Osteoblast (primary cell): Measurements from ENCODE around the gene UBA1. TPM values are rescaled to one million over a fixed set of nuclear protein-coding genes. Genes with fewer than 3 reads are reported as not detected.

Experiments used
- DNase-seq: peaks from one replicate; pipeline ENCODE4 v3.0.0; 2011; ENCODE audit warnings: low spot score, mixed read lengths; ENCODE audit not compliant: insufficient read length; ENCODE audit errors: missing footprints
- H2AFZ ChIP-seq: 2 replicates; pipeline ENCODE4 v1.6.0; 2011; ENCODE audit warnings: mild to moderate bottlenecking, low read length
- H3K27ac ChIP-seq: 2 replicates; pipeline ENCODE4 v1.5.1; 2011; ENCODE audit warnings: mild to moderate bottlenecking, low read depth, low read length, moderate library complexity
- H3K27me3 ChIP-seq: 2 replicates; pipeline ENCODE4 v1.6.0; 2012; ENCODE audit warnings: mild to moderate bottlenecking, control low read depth, inconsistent platforms, low read length, moderate library complexity; ENCODE audit not compliant: insufficient read depth
- H3K36me3 ChIP-seq: 2 replicates; pipeline ENCODE4 v1.5.1; 2011; ENCODE audit warnings: mild to moderate bottlenecking, low read length, control low read depth, moderate library complexity; ENCODE audit not compliant: insufficient read depth
- H3K4me1 ChIP-seq: 2 replicates; pipeline ENCODE4 v1.5.1; 2011; ENCODE audit warnings: mild to moderate bottlenecking, low read length, control low read depth, moderate library complexity; ENCODE audit not compliant: insufficient read depth
- H3K4me2 ChIP-seq: 2 replicates; pipeline ENCODE4 v1.6.0; 2011; ENCODE audit warnings: mild to moderate bottlenecking, low read length; ENCODE audit not compliant: insufficient read depth
- H3K4me3 ChIP-seq: fragments of 200-600 bp; sonication (generic); 3 replicates; pipeline ENCODE4 v1.5.1; 2012; ENCODE audit warnings: mild to moderate bottlenecking, low read length, inconsistent platforms; ENCODE audit not compliant: insufficient read depth
- H3K79me2 ChIP-seq: 2 replicates; pipeline ENCODE4 v1.6.0; 2012; ENCODE audit warnings: mild to moderate bottlenecking, low read length, control low read depth, inconsistent platforms; ENCODE audit not compliant: insufficient read depth
- H3K9me3 ChIP-seq: 2 replicates; pipeline ENCODE4 v1.5.1; 2011; ENCODE audit warnings: low read depth, low read length, control low read depth
- H4K20me1 ChIP-seq: 2 replicates; pipeline ENCODE4 v1.6.0; 2012; ENCODE audit warnings: mild to moderate bottlenecking, low read length, control low read depth; ENCODE audit not compliant: insufficient read depth
- CTCF ChIP-seq: IDR thresholded peaks from 2 replicates; pipeline ENCODE4 v1.5.1; 2011; ENCODE audit warnings: mild to moderate bottlenecking, low read depth, low read length, moderate library complexity; ENCODE audit errors: extremely low read depth
- total RNA-seq: library from RNA; depleted of rRNA; stranded (reverse); fragments of >200 nt; gene quantifications from 2 replicates; pipeline ENCODE4 v1.2.3, GENCODE V29; 2012

The UBA1 gene
- total RNA-seq, 1 donor: 142 TPM

GRCh38 chrX:47208108-47208507 is 14.5 kb downstream of the UBA1 start:
- Histone ChIP-seq H3K27me3 (no peaks in the 10 kb centered on the region), H3K36me3 (peaks cover 95% of the 10 kb centered on the region), H3K27ac (no peak overlapping the region), H3K4me1 (no peaks in the 10 kb centered on the region), H3K4me2 (no peak overlapping the region), H3K9me3 (no peaks in the 10 kb centered on the region), H4K20me1 (peaks cover 72% of the 10 kb centered on the region), H3K4me3 (no peak overlapping the region), H2AFZ (no peak overlapping the region), H3K79me2 (peaks cover under 1% of the 10 kb centered on the region)
- no peak for DNase-seq
- no peak for TF ChIP-seq CTCF

DNA sequence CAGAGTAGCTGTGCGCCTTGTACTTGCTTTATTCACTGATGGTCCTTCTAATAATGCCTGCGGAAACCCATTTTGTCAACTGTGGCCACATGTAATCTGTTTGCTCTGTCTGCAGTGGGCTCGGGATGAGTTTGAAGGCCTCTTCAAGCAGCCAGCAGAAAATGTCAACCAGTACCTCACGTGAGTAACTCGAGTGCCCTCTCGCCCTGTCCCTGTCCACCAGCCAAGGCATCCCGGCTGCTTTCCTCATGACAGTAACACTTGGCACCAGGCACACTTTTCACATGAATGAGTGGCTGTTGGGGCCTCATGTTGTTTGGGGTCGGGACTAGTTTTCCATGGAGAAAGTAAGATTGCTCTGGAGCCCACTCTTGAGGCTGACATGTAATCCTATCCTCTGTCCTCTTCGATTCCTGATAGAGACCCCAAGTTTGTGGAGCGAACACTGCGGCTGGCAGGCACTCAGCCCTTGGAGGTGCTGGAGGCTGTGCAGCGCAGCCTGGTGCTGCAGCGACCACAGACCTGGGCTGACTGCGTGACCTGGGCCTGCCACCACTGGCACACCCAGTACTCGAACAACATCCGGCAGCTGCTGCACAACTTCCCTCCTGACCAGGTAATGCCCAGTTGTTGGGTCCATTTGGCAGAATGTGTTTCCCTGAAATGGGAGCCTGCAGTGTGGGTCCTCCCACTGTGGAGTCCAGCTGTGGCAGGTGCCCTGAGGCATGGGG is 16.0 kb downstream of the UBA1 start:
- no peaks in the 10 kb centered on the region for H3K9me3 ChIP-seq
- H3K27ac ChIP-seq: no peak overlapping the region
- no peak overlapping the region for H3K4me3 ChIP-seq
- no peaks in the 10 kb centered on the region for H3K4me1 ChIP-seq
- H3K4me2 ChIP-seq: no peak overlapping the region
- H3K27me3 ChIP-seq: no peaks in the 10 kb centered on the region
- H3K36me3 ChIP-seq: peaks cover 93% of the 10 kb centered on the region
- peaks cover 69% of the 10 kb centered on the region for H4K20me1 ChIP-seq
- no peak overlapping the region for H2AFZ ChIP-seq
- no peak for TF ChIP-seq CTCF
- peak; percentile 63 for DNase-seq
- H3K79me2 ChIP-seq: no peaks in the 10 kb centered on the region

DNA sequence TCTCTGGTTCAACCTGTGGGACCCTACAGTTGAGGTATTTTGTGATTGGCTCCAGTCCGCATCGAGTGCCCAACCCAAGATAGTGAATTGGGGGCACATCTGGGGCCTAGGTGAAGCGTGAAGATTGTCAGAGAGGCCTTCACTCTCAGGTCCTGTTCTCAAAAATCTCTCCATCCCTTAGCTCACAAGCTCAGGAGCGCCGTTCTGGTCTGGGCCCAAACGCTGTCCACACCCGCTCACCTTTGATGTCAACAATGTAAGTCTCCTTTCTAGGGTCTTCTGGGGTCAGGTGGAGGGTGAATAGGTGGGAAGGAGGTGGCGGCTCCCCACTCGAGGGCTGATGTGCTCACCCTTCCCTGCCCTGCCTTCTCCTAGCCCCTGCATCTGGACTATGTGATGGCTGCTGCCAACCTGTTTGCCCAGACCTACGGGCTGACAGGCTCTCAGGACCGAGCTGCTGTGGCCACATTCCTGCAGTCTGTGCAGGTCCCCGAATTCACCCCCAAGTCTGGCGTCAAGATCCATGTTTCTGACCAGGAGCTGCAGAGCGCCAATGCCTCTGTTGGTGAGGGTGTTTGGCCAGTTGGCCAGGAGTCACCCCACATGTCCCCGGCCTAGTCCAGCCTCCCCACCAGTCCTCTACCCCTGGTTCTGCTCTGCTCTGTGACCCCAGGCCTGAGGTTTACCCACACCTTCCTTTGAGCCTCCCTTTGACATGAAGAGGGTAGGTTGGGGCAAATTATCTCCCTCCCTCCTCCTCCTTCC is 17.2 kb downstream of the UBA1 start:
- Histone ChIP-seq H4K20me1 (peaks cover 71% of the 10 kb centered on the region), H3K36me3 (peaks cover 95% of the 10 kb centered on the region), H3K4me2 (no peak overlapping the region), H3K4me3 (no peak overlapping the region), H3K9me3 (no peaks in the 10 kb centered on the region), H3K4me1 (no peaks in the 10 kb centered on the region), H3K79me2 (no peaks in the 10 kb centered on the region), H2AFZ (no peak overlapping the region), H3K27ac (no peak overlapping the region), H3K27me3 (no peaks in the 10 kb centered on the region)
- DNase-seq: peak; percentile 44
- no peak for TF ChIP-seq CTCF
